GM08714 (cell line): ENCODE measurements around the gene CPNE2.

ENCODE experiments used
- H3K4me3 ChIP-seq: fragments of 200-500 bp; sonication (Bioruptor generic); 2 replicates; pipeline ENCODE4 v1.5.1; 2014; ENCODE audit warnings: mild to moderate bottlenecking, low read length, inconsistent platforms
- ZNF274 ChIP-seq: IDR thresholded peaks from 2 replicates; pipeline ENCODE4 v1.6.1; 2012; ENCODE audit warnings: mild to moderate bottlenecking, low read depth, low read length

CPNE2 gene

DNA sequence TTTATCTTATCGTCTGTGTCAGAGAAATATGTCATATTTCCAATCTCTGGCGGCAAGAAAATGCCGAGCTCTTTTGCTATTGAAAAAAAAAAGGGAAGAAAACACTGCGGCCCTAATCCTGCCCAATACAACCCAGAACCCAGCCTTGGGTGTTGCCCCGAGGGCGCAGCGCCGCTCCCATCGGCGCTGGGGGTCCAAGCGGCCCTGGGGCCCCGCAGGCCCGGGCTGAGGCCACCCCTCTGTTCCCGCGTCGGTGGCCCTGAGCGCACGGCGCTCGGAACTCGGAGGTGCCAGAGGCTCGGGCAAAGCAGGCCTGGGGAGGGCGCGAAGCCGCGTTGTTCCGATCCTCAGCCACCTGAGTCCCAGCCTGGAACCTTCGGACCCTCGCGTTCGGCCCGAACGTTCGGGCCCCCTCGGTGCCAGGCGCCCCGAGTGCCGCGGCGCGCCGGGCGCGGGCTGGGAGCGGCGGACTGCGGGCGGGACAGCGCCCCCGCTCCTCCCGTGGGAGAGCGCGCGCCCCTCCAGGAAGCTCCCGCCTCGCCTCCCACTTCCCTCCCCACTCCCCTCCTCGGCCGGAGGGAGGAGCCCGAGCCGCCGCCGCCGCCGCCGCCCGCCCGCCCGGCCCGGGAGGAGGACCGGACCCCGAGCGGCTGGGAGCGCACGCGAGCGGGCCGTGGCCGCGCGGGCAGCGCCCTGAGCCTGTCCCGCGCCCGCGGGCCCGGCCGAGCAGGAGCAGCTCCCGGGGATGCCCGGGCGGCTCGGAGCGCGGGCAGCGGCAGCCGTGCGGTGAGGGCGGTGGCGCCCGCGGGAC lies at the start of gene CPNE2:
Gene CPNE2 (plus strand): TSS at position 609 of the 811 bp plus-strand sequence. CDS start 18,160 bp downstream, outside the sequence.
- TF ChIP-seq ZNF274: no peak
- peak within 1 kb of the TSS; percentile 73 for H3K4me3 ChIP-seq

- TF ChIP-seq ZNF274: no peak
Observed at GRCh38 chr16:57043248-57043647, 49.1 kb upstream of the CPNE2 start.

DNA sequence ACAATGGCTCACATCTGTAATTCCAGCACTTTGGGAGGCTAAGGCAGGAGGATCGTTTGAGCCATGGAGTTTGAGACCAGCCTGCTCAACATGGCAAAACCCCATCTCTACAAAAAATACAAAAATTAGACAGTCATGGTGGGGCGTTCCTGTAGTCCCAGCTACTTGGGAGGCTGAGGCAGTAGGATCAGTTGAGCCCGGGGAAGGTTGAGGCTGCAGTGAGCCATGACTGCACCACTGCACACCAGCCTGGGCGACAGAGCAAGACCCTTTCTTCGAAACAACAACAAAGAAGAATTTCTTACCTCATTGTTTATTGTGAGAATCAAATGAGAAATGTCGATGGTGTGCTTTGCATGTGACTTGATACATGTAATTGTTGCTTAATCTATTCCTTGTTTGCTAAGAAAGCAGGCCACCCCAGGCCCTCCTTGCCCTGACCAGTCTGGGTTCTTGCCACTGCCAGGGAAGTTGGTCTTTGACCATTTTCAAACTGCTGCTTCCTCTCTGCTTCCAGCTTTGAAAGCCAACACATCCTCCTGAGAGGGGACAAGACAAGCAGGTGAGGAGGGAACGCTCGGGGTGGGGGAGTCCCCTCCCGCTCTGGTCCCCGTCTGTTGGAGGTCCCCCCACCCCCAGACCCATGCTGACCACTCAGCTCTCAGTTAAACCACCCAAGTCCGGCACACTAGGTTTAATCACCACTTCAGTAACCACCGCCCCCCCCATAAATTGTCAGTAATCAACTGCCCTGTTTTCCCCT lies 47.3 kb upstream of the CPNE2 start:
- H3K4me3 ChIP-seq: no peak overlapping the region; the same call in 1 of the 2 replicates
- TF ChIP-seq ZNF274: no peak

More at GRCh38 chr16:57043248-57043647, 49.1 kb upstream of the CPNE2 start:
- H3K4me3 ChIP-seq: no peak overlapping the region; the same call in 1 of the 2 replicates

- H3K4me3 ChIP-seq: no peak overlapping the region; the same call in 1 of the 2 replicates
- no peak for TF ChIP-seq ZNF274
Observed at GRCh38 chr16:57045694-57046381, 46.5 kb upstream of the CPNE2 start.

GRCh38 chr16:57048095-57048494 lies 44.3 kb upstream of the CPNE2 start:
- H3K4me3 ChIP-seq: no peak overlapping the region
- no peak for TF ChIP-seq ZNF274

DNA sequence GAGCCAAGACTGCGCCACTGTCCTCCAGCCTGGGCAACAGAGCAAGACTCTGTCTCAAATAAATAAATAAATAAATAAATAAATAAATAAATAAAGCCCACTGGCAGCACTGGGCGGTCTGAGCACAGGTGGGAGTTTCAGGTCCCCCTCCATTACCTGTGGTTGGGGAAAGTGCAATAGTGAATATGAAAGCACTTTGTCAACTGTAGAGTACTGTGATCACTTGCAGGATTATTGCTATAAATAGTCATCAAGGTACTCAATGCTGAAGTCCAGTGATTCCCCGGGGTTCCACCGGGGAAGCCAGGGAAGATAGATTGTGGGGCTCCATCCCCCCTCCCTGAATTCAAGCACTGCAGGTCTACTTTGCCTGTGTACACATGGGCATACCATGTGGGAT lies 42.7 kb upstream of the CPNE2 start:
- TF ChIP-seq ZNF274: no peak
- no peak overlapping the region for H3K4me3 ChIP-seq

- TF ChIP-seq ZNF274: no peak
- H3K4me3 ChIP-seq: no peak overlapping the region
Observed at GRCh38 chr16:57051696-57052228, 40.6 kb upstream of the CPNE2 start.

GRCh38 chr16:57053206-57053605 lies 39.2 kb upstream of the CPNE2 start:
- no peak for TF ChIP-seq ZNF274
- H3K4me3 ChIP-seq: no peak overlapping the region

DNA sequence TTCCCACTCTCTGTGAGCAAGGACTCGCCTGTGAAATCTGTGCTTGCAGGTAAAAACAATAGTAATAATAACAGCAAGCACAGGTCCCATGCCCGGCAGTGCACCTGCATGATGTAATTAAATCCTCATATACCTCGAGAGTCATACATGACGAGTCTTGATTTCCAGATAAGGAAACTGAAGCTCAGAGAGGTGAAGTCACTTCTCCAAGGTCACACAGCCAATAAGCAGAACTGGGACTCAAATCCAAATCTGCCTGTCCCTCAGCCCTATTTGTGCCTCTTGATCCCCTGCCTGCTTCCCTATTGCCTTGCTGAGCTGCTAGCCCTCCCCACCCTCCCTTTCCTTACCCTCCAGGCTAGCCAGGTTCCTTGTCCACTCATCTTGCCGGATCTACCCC lies 38.0 kb upstream of the CPNE2 start:
- no peak overlapping the region for H3K4me3 ChIP-seq
- TF ChIP-seq ZNF274: no peak

- TF ChIP-seq ZNF274: no peak
- no peak overlapping the region for H3K4me3 ChIP-seq
Observed at GRCh38 chr16:57054771-57055170, 37.6 kb upstream of the CPNE2 start.

DNA sequence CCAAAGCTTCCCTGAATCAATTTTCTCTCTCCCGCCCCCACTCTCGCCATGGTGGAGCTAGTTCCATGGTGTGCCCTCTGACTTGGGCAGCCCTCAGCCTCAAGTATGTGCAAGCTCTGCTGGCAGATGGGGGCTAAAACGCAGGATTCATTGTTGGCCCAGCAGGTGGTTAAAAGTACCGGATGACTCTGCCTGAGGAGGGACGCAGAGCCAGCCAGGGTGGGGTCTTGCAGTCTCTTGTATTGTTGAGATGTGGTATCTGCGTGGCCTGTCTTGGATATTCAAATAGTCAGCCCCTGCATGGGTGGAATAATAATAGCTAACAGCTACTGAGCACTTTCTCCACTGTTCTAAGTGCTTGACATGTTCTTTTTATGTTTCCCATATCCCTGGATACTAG lies 36.7 kb upstream of the CPNE2 start:
- no peak overlapping the region for H3K4me3 ChIP-seq
- no peak for TF ChIP-seq ZNF274

- TF ChIP-seq ZNF274: no peak
- no peak overlapping the region for H3K4me3 ChIP-seq
Observed at GRCh38 chr16:57058291-57058861, 34.0 kb upstream of the CPNE2 start.

DNA sequence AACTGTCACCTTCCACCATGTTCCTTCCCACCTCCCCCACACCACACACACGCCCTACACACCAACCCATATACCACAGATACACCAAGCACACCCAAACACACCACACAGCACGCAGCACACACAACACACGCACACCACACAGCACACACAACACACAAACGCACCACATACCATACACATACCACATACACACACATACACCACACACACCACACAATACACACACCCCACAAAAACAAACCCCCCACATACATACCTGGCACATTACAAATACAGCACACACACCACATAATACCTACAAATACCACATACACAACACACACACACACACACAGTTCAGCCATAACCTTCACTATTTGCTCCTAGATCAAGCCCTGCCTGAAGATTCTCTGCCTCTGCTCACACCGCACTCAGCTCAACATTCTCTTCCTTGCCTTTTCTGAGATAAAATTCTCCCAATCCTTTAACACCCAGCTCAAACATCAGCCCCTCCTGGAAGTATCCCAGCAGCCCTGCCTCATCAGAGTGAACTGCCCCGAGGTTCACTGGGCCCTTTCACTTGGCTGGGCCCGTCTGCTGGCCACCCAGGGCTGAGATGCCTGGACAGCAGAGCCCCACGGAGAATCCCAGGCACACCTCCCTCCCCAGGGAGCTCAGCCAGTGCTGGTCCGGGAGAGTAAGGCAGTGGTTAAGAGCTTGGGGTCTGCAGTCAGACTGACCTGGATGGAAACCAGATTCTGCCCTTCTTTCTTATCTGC lies 31.9 kb upstream of the CPNE2 start:
- no peak overlapping the region for H3K4me3 ChIP-seq
- no peak for TF ChIP-seq ZNF274
